Measurements from ENCODE around the gene AQP2. TPM values are rescaled to one million over a fixed set of nuclear protein-coding genes. Genes with fewer than 3 reads are reported as not detected.

The AQP2 gene
- total and polyA plus RNA-seq, 4 donors, result not detected

DNA sequence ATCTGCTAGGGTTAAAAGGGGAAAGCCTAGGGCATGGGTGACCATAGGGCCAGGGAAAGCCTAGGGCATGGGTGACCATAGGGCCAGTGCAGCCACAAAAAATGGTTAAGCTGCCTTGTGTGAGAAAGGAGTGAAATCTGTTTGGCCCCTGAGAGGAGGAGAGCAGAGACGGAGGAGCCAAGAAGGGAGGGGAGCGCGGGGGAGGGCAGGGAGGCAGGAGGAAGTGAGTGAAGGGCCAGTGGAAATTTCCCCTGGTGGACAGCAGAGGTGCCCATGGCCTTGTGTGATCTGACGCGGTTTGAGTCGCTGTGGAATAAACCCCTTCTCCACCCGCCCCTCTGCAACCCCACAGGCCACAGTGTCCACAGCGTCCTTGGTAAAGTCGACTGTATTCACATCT is 21.6 kb downstream of the AQP2 start:
- H3K9me3 ChIP-seq (ENCODE audit: control insufficient read depth in 4 of 4, low read length in 3 of 4), result no peaks in the 10 kb centered on the region
- no peaks in the 10 kb centered on the region for H3K36me3 ChIP-seq (ENCODE audit: control insufficient read depth in 4 of 4, insufficient read depth in 3 of 4, low read depth in 1 of 4, low read length in 3 of 4)
- TF ChIP-seq NR2F2 (IDR thresholded peaks at IDR 0.05), result no peak
- TF ChIP-seq, protein P1, sequence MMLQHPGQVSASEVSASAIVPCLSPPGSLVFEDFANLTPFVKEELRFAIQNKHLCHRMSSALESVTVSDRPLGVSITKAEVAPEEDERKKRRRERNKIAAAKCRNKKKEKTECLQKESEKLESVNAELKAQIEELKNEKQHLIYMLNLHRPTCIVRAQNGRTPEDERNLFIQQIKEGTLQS (IDR thresholded peaks at IDR 0.05), result no peak
- no peak for TF ChIP-seq TAF1 (conservative IDR thresholded peaks at IDR 0.05)
- TF ChIP-seq, protein P2, sequence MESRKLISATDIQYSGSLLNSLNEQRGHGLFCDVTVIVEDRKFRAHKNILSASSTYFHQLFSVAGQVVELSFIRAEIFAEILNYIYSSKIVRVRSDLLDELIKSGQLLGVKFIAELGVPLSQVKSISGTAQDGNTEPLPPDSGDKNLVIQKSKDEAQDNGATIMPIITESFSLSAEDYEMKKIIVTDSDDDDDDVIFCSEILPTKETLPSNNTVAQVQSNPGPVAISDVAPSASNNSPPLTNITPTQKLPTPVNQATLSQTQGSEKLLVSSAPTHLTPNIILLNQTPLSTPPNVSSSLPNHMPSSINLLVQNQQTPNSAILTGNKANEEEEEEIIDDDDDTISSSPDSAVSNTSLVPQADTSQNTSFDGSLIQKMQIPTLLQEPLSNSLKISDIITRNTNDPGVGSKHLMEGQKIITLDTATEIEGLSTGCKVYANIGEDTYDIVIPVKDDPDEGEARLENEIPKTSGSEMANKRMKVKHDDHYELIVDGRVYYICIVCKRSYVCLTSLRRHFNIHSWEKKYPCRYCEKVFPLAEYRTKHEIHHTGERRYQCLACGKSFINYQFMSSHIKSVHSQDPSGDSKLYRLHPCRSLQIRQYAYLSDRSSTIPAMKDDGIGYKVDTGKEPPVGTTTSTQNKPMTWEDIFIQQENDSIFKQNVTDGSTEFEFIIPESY (IDR thresholded peaks at IDR 0.05), result no peak
- TF ChIP-seq RAD21 (IDR thresholded peaks at IDR 0.05), result no peak
- no peak for TF ChIP-seq FOXA2 (IDR thresholded peaks at IDR 0.05)
- no peak for TF ChIP-seq FOXA1 (IDR thresholded peaks at IDR 0.05)
- no peak for TF ChIP-seq EGR1 (IDR thresholded peaks at IDR 0.05; ENCODE audit: low read depth in 2 of 2)
- no peak for TF ChIP-seq JUND (IDR thresholded peaks at IDR 0.05)
- TF ChIP-seq HNF4G (IDR thresholded peaks at IDR 0.05), result no peak
- TF ChIP-seq RXRA (IDR thresholded peaks at IDR 0.05), result no peak
- TF ChIP-seq SP1 (IDR thresholded peaks at IDR 0.05), result no peak
- TF ChIP-seq, protein P3, sequence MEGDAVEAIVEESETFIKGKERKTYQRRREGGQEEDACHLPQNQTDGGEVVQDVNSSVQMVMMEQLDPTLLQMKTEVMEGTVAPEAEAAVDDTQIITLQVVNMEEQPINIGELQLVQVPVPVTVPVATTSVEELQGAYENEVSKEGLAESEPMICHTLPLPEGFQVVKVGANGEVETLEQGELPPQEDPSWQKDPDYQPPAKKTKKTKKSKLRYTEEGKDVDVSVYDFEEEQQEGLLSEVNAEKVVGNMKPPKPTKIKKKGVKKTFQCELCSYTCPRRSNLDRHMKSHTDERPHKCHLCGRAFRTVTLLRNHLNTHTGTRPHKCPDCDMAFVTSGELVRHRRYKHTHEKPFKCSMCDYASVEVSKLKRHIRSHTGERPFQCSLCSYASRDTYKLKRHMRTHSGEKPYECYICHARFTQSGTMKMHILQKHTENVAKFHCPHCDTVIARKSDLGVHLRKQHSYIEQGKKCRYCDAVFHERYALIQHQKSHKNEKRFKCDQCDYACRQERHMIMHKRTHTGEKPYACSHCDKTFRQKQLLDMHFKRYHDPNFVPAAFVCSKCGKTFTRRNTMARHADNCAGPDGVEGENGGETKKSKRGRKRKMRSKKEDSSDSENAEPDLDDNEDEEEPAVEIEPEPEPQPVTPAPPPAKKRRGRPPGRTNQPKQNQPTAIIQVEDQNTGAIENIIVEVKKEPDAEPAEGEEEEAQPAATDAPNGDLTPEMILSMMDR (IDR thresholded peaks at IDR 0.05; ENCODE audit: low read depth, low read length, missing input control), result no peak
- TF ChIP-seq, protein P4, sequence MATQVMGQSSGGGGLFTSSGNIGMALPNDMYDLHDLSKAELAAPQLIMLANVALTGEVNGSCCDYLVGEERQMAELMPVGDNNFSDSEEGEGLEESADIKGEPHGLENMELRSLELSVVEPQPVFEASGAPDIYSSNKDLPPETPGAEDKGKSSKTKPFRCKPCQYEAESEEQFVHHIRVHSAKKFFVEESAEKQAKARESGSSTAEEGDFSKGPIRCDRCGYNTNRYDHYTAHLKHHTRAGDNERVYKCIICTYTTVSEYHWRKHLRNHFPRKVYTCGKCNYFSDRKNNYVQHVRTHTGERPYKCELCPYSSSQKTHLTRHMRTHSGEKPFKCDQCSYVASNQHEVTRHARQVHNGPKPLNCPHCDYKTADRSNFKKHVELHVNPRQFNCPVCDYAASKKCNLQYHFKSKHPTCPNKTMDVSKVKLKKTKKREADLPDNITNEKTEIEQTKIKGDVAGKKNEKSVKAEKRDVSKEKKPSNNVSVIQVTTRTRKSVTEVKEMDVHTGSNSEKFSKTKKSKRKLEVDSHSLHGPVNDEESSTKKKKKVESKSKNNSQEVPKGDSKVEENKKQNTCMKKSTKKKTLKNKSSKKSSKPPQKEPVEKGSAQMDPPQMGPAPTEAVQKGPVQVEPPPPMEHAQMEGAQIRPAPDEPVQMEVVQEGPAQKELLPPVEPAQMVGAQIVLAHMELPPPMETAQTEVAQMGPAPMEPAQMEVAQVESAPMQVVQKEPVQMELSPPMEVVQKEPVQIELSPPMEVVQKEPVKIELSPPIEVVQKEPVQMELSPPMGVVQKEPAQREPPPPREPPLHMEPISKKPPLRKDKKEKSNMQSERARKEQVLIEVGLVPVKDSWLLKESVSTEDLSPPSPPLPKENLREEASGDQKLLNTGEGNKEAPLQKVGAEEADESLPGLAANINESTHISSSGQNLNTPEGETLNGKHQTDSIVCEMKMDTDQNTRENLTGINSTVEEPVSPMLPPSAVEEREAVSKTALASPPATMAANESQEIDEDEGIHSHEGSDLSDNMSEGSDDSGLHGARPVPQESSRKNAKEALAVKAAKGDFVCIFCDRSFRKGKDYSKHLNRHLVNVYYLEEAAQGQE (IDR thresholded peaks at IDR 0.05), result no peak
- no peak for TF ChIP-seq YY1 (IDR thresholded peaks at IDR 0.05)
- no peak for TF ChIP-seq GABPA (IDR thresholded peaks at IDR 0.05 in 1 of 2, conservative IDR thresholded peaks at IDR 0.05 in 1 of 2)
- H3K9ac ChIP-seq (ENCODE audit: low read depth in 1 of 2, low read length in 2 of 2), result no peak overlapping the region
- no peak for DNase-seq (ENCODE audit: low spot score)
- no peaks in the 10 kb centered on the region for H3K27me3 ChIP-seq (ENCODE audit: control insufficient read depth in 4 of 4, insufficient read depth in 4 of 4, low read length in 3 of 4)
- H3K4me3 ChIP-seq (ENCODE audit: low read depth in 1 of 3, low read length in 3 of 3), result no peak overlapping the region
- 89% methylated on average over 9 of the region's 9 CpGs for WGBS
- peaks cover 7 to 37% (median 22%) of the 10 kb centered on the region in 4 donors for H3K4me1 ChIP-seq (ENCODE audit: control insufficient read depth in 4 of 4, insufficient read depth in 4 of 4, low read length in 3 of 4)
- no peak overlapping the region for H3K27ac ChIP-seq (ENCODE audit: low read depth in 1 of 2, low read length in 2 of 2)

Measured in liver (tissue), 9 donors.